ENCODE results near the gene FHDC1.

GRCh38 chr4:152991398-152991797, 55.3 kb downstream of the FHDC1 start:
- TF ChIP-seq CTCF (IDR thresholded peaks at IDR 0.05; ENCODE audit: low read length) (no peak), EZH2 (IDR thresholded peaks at IDR 0.05; ENCODE audit: borderline replicate concordance, low read length) (no peak)

Data from OCI-LY1 (cell line).